GM18498 (cell line): ENCODE measurements around the gene IGFL1.
"Not testable (repeated sequence)": the region's sequence is repeated elsewhere in the genome, so short reads cannot be mapped to it uniquely, and the experiment has no call there.

Experiments used
- ATAC-seq: cut with Tn5 transposase; IDR thresholded peaks from one replicate; pipeline ENCODE4 v1.9.1; 2021; ENCODE audit warnings: mild to moderate bottlenecking, moderate library complexity; ENCODE audit not compliant: unreplicated experiment

IGFL1 gene

GRCh38 chr19:46264801-46265200, 35.3 kb downstream of the IGFL1 start:
- not testable (repeated sequence) for ATAC-seq

DNA sequence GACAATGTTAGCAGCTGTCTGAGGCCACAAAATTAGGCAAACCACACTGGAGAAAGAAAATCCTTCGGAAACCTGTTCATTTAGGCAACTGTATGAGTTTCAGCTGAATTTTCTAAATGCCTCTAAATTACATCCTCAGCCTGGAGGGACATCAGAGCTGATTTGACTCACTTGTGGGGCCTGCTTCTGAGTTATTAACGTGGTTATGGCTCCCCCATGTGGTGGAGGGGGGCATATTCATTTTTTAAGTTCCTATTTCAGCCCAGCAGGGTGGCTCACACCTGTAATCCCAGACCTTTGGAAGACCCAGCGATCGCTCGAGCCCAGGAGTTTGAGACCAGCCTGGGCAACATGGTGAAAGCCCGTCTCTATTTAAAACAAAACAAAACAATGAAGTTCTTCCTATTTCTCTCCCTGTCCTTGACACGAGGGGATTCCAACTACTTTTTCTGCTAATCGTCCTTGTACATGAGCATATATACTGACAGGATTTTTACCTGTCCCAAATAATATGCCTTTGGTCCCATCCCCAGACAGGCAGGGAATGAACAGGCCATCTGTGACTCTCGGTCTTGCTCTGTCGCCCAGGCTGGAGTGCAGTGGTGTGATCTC, 35.8 kb downstream of the IGFL1 start:
- peak; percentile 48 for ATAC-seq

GRCh38 chr19:46269101-46269500, 39.6 kb downstream of the IGFL1 start:
- no peak for ATAC-seq

DNA sequence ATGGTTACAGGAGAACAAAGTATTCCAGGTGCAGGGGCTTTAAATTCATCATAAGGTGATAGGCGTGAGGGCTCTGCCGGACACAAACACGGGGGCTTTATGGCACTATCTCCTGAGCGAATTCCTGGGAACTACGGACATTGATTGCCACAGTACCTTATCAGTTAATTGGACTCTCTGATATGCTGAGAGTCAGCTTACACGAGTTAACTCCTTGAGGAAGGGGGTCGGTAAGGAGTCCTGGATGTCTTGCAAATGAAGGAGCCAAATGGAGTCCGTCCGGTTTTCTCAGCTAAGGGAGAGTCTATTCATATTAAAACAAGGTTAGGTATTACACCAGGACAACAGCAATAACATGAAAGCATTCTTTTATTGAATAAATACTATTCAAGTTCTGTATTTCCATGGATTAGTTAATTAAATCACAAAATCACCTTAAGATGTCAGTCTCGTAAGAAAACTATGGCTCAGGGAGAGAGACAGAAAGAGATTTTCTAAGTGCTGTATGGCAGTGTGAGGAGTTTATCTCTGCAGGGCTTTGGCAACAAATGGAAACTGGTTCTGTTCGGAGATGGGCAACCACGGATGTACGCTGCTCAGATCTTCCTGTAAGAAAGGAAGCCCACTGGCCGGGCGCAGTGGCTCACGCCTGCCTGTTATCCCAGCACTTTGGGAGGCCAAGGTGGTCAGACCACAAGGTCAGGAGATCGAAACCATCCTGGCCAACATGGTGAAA, 41.1 kb downstream of the IGFL1 start:
- ATAC-seq, result no peak

GRCh38 chr19:46271481-46272197, 42.1 kb downstream of the IGFL1 start:
- ATAC-seq, result no peak

DNA sequence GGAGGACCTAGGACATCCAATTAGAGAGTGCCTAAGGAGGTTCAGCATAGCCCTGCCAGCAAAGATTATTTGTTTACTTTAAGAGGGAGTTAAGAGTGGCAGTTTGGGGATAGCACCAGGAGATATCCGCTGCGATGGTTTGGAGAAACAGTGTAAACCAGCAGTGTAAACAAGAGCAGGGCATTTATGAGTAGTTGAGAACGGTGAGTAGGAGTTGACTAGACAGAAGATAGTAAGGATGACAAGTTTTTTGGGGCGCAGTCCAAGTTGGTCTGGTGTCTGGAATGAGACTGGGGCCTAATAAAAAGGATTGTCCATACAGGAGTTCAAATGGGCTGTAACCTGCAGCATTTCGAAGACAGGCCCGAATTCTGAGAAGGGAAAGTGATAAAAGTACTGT, 44.4 kb downstream of the IGFL1 start:
- ATAC-seq, result not testable (repeated sequence)

- no peak for ATAC-seq
Measured at GRCh38 chr19:46279177-46279576, 49.6 kb downstream of the IGFL1 start.
